Measurements from ENCODE around the gene HOXB5.

The HOXB5 gene

DNA sequence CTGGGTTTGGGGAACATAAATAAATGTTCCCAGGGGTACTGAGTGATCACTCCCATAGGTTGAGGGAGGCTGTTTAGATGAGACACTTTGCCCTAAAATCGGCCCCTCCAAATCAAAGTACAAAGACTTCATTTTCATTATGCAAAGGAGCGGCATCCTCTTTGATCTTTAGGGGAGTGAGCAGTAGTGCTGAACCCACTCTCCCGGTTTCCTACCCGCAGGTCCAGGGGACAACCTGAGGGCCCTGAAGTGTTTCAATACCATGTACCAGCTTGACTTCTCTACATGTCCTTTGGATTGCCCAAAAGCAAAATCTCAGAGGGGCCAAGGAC lies 7.6 kb upstream of the HOXB5 start:
- H3K27ac ChIP-seq: no peak overlapping the region
- TF ChIP-seq, protein P1, sequence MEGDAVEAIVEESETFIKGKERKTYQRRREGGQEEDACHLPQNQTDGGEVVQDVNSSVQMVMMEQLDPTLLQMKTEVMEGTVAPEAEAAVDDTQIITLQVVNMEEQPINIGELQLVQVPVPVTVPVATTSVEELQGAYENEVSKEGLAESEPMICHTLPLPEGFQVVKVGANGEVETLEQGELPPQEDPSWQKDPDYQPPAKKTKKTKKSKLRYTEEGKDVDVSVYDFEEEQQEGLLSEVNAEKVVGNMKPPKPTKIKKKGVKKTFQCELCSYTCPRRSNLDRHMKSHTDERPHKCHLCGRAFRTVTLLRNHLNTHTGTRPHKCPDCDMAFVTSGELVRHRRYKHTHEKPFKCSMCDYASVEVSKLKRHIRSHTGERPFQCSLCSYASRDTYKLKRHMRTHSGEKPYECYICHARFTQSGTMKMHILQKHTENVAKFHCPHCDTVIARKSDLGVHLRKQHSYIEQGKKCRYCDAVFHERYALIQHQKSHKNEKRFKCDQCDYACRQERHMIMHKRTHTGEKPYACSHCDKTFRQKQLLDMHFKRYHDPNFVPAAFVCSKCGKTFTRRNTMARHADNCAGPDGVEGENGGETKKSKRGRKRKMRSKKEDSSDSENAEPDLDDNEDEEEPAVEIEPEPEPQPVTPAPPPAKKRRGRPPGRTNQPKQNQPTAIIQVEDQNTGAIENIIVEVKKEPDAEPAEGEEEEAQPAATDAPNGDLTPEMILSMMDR (conservative IDR thresholded peaks at IDR 0.05): no peak

DNA sequence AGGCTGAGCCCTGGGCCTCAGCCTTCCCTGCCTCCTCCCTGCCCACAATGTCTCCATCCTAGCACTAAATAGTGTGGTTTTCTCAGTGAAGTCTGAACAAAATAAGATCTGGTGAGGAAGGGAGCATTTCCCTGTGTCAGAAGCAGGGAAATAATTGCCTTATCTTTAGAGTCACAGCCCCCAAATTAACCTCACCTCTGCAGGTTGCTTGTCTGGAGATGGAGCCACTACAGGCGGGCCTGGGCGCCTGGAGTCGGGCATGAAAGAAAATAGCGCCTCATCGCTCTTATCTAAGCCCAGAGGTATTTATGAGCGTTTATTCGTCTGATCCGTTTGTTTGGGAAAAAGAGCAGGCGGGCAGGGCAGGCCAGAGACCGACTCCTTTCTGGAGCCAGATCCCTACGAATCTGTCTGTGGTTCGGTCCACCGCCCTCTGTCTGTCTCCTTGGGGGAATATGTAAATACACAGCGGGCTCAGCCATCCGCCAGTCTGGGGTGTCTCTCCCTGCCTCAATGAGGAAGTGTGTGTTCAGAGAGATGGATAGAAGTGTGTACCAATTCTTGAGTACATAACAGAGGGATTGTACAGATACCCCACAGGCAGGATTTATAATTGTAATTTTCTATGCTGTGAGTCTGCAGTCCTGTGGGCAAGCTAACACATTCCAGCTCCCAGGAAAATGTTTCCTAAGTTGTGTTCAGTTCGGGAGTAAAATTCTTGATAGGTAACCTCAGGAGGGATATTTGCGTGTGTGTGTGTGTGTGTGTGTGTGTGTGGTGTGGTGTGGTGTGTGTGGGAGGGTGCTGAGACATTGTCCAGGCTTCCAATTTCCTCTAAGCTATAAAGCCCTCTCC lies 6.9 kb upstream of the HOXB5 start:
- TF ChIP-seq, protein P1 (conservative IDR thresholded peaks at IDR 0.05): no peak
- H3K27ac ChIP-seq: no peak overlapping the region

DNA sequence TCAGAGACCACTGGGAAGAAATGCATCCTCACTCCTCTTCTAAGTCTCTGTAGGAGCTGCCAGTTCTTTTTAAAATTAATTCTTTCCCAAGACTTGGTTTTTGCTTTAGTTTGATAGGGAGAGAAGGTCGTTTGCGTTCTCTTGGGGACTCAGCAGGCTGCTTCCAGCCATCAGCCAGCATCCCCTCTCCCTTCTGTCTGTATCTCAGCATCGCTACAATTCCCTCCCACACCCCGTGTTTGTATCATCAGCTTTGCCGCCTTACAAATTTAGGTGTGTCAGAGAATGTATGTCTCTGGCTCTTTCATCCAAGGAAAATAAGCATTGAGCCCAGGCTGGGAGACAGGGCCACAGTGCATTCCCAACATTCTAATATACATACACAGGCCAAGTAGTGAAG lies 5.8 kb upstream of the HOXB5 start:
- TF ChIP-seq, protein P1 (conservative IDR thresholded peaks at IDR 0.05): no peak
- no peak overlapping the region for H3K27ac ChIP-seq

DNA sequence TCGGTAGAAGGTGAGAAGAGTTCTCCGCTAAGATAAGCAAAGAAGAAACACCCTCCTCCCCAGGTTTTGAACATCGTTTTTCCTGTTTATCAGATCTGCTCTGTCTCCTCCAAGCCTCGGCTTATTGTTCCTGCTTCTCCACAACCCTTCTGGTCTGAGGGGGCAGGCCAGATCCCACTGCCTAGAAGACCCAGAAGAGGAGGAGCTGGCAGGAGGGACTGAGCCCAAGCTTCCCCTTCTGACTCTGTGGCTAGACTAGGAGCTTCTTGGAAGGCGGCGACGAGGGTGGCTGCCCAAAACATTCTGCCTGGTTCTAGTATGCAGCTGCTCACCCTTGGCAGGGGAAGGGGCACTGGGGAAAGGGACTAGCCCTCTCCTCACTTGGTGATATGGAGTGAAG lies 5.2 kb upstream of the HOXB5 start:
- no peak overlapping the region for H3K27ac ChIP-seq
- TF ChIP-seq, protein P1 (conservative IDR thresholded peaks at IDR 0.05): no peak

DNA sequence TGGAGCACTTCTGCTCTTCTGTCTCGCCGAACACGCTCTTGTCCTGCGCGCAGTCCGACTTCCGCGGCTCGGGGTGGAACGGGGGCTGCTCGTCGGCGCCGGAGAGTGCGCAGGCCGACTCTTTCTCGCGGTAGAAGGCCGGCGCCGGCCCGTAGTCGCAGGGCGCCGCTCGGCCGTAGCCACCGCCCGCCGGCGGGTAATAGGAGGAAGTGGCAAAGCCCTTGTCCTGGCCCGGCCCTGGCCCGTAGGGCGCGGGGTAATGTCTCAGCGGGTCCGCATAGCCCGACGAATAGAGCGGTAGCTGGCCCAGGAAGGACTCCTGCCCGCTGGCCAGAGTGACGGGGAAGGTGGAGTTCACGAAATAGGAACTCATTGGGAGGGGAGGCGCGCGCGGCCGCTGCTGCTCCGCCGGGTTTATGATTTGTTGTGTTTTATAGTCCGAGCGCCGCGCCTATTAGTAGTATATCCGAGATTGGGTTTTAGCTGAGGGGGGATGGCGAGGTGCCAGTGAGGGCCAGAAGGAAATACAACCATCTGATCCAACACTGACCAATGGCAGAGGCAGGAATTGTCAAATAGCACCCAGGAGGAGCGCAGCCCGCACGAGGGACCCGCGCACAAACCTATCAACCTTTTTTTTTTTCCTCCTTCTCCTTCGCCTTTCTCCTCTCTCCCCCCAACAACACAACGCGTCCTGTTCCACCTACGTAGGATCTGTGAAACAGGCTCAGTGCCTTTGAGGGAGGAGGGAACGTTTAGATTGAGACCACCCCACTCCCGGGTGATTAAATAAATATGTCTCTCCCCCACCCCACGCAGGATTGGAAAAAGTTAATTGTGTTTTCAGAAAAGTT lies 4.4 kb upstream of the HOXB5 start:
- TF ChIP-seq, protein P1 (conservative IDR thresholded peaks at IDR 0.05): no peak
- H3K27ac ChIP-seq: peak overlapping the region; percentile 45; the same call in 1 of the 2 replicates

DNA sequence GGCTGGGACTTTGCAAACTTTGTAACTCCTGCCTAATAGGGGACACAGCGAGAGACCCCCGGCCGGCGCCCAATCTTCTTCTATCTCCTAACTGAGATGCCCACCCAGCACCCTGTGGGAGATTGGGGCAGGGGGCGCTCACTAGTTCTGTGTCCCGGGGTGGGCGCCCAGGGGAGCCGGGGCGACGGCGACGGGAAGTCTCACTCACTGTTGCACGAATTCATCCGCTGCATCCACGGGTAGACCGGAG lies 3.9 kb upstream of the HOXB5 start:
- TF ChIP-seq, protein P1 (conservative IDR thresholded peaks at IDR 0.05): no peak
- H3K27ac ChIP-seq: peak overlapping the region; percentile 45; the same call in 1 of the 2 replicates

DNA sequence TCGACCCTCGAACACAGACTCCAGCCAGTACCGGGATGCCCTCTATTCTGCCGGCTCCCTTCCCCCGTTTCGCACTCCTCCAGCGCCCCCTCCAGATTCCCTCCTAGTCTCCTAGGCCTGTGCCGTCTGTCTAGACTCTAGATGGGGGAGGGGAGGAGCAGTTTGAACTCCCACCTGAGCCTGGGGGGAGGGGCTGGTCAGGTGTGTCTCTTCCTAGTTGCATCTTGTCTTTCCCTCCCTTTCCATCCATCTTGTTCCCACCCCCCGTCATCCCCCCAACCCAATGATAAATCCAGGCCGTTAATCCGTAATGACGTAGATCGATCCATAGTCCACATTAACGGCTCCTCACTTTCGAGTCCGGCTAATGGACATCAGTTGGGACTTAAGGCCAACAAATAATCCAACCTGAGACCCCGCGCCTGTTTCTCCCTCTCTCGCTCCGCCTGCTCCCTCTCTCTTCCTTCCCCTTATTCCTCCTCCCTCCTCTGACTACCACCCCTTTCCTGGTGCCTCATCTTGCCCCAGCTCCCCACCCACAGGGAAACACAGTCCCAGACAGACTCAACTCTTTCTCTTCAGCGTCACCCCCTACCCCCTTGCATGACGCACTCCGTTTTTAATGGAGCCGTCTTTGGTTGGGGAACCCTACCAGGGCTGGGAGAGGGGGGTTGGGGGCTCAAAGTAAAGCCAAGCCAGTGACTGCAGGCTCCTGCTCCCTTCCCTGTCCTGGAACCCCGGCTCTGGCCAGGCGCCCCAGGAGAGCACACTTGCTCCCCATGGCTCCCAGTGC lies 3.4 kb upstream of the HOXB5 start:
- TF ChIP-seq, protein P1 (conservative IDR thresholded peaks at IDR 0.05): no peak
- peak overlapping the region; percentile 45; the same call in 1 of the 2 replicates for H3K27ac ChIP-seq

All from VCaP (cell line).